Adrenal gland (tissue), 5 donors: ENCODE measurements around the gene LARP4B.

Source experiments
- CTCF ChIP-seq, 6 experiments: fragments of 450-650 bp in 4 of 6; fragments of 200-600 bp in 2 of 6; sonication (generic) in 1 of 6; IDR thresholded peaks; 1 replicate in 5 of 6; 2 replicates in 1 of 6; pipeline versions ENCODE4 v1.5.1 to v1.8.0; 2016 to 2021; ENCODE audit warnings: antibody characterized with exemption in 6 of 6, mild to moderate bottlenecking in 2 of 6, moderate library complexity in 1 of 6
- POLR2A ChIP-seq, 2 donors: fragments of 450-650 bp; IDR thresholded peaks; one replicate each; pipeline ENCODE4 v1.6.1; 2017; ENCODE audit warnings: antibody characterized with exemption in 2 of 2, mild to moderate bottlenecking in 2 of 2, moderate library complexity in 1 of 2
- donor health status: DM: no; HTN: no; CAD: no.

- no peak for TF ChIP-seq CTCF (IDR thresholded peaks at IDR 0.05)
- TF ChIP-seq POLR2A (IDR thresholded peaks at IDR 0.05), result no peak
Observed at GRCh38 chr10:866577-866941, 64.9 kb downstream of the LARP4B start.
